Stimulated activated CD8-positive, alpha-beta memory T cell treated with anti-CD3 and anti-CD28 coated beads, Interleukin-2, amount 100 ng/mL, for 48 hours (primary cell): Measurements from ENCODE around the gene NPEPL1.

ENCODE experiments used
- DNase-seq, 2 donors: peaks; one replicate each; pipeline ENCODE4 v3.0.0-alpha.2; 2020; ENCODE audit warnings: low read depth in 2 of 2

Gene NPEPL1

GRCh38 chr20:58700121-58700821 lies 7.7 kb downstream of the NPEPL1 start:
- peak in 1 of 2 donors; percentile 13 for DNase-seq

DNA sequence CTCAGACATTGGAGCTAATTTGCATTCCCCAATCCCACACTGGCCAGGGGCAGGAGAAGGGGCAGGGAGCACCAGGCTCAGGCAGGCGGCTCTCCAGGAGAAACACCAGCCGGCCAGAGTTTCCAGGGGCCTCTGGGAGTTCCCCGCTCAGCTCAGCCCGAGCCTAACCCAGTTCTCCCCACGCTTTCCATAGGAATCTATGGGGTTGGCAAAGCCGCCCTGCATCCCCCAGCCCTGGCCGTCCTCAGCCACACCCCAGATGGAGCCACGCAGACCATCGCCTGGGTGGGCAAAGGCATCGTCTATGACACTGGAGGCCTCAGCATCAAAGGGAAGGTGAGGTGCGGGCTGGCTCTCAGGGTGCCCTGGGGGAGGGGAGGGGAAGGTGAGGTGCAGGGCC lies 8.2 kb downstream of the NPEPL1 start:
- DNase-seq, result no peak

- no peak for DNase-seq
Observed at GRCh38 chr20:58701431-58702160, 9.0 kb downstream of the NPEPL1 start.

DNA sequence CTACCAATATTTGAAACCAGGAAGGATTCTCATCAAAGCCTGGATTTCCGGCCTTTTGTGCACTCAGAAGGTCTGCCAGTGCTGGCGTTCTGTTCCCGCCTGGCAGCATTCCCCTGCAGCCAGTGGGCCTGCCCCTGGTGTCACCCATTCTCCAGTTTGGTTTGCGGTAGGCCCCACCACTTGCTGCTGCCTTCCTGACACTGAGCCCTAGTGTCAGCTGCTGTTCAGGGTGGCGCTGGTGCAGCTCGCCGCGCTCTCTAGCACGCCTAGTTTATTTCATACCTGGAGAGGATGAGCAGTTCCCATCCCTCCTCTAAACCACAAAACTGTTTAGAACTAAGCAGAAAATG lies 9.5 kb downstream of the NPEPL1 start:
- no peak for DNase-seq

- DNase-seq, result no peak
Observed at GRCh38 chr20:58702859-58703648, 10.5 kb downstream of the NPEPL1 start.

- DNase-seq, result no peak
Observed at GRCh38 chr20:58703765-58704371, 11.3 kb downstream of the NPEPL1 start.

- DNase-seq, result no peak
Observed at GRCh38 chr20:58705208-58705926, 12.8 kb downstream of the NPEPL1 start.

DNA sequence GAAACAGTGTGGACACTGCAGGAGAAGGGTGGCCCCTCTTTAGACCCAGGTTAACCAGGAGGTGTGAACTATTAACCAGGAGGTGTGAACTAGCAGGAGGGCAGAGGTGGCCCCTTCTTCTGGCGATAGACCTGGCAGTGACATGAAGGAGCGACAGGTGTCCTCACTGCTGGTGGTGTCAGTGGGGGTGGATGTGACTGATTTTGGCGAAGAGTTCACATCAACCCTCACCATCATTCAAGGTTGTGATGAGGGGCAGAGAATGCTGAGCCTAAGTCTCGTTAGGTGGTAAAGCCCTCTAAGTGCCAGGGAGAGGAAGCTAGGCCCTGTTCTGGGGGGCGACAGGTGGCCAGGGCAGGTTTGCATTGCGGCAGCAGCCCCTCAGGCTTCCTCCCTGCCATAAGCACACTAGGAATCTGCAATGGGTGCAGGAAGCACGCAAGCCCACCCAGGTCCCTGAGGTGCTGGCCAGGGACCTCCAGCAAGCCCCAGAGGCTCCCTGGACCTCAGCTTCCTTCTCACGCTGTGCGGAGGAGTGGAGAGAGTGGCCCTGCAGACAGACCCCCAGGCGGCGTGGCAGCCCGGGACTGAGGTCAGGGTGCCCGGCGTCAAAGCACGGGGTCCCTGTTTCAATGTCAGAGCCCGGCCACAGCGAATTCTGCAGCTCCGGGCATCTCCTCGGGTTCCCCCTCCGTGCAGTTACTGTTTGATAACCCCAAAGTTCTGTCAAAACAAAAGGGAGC lies 13.7 kb downstream of the NPEPL1 start:
- DNase-seq, result no peak

GRCh38 chr20:58706975-58707681 lies 14.5 kb downstream of the NPEPL1 start:
- no peak for DNase-seq

DNA sequence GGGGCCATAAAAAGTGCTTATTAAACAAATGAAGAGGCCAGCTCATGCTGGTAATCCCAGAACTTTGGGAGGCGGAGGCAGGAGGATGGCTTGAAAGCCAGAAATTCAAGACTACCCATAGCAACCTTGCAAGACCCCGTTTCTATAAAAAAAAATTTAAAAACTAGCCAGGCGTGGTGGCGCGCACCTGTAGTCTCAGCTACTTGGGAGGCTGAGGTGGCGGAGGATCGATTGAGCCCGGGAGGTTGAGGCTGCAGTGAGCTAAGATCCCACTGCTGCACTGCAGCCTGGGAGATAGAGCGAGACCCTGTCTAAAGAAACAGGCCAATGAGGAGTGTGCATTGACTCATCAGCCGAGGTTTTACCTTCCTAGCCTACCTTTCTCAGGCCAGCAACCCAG lies 15.2 kb downstream of the NPEPL1 start:
- no peak for DNase-seq

- DNase-seq, result no peak
Observed at GRCh38 chr20:58708246-58708931, 15.8 kb downstream of the NPEPL1 start.

GRCh38 chr20:58709013-58709702 lies 16.6 kb downstream of the NPEPL1 start:
- DNase-seq, result no peak

DNA sequence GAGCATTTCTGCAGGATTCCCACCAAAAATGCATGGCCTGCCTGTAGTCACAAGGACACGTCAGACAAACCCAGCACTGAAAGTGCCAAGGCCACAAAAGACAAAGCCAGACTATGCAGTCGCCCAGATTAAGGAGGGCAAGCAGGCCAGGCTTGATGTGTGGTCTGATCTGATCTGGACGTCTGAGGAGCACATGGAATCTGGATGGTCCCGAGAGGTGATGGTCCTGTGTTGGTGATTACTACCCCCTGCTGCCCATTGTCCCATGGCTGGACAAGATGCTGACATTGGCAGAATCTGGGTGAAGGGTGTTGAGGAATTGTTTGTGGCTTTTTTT lies 17.1 kb downstream of the NPEPL1 start:
- DNase-seq, result no peak

DNA sequence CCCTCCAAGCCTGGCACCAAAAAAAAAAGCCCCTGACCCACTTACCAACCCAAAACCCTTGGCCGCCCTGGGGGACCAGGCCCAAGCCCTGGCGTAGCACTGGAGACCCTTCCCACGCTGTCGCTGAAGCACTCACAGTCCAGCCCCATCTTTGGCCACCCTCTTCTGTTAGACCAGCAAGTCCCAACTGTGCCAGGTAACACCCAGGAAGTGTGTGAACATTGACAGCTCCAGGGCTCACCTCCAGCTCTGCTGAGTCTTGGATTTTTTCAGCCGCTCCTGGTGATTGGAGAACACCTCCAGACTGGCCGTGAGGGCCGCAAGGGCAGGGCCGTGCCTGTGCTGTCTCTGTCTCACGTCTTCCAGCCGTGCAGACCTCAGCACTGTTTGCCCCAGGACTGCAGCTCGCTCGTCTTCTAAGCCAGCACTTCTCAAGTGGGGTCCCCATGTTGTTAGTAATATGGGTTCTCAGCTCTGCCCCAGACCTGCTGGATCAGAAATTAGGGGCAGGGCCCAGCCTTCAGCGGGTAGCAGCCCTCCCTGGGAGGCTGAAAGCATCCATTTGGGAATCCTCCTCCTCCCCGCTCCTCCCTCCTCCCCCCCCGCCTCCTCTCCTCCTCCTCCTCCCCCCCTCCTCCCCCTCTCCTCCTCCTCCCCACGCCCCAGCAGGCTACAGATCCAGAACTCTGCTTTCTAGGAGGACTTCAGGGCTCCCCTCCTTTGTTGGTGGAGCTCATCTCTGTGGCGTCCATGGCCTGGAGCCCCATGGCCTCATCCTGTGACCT lies 18.1 kb downstream of the NPEPL1 start:
- DNase-seq, result no peak

- no peak for DNase-seq
Observed at GRCh38 chr20:58711266-58712051, 18.9 kb downstream of the NPEPL1 start.

- DNase-seq, result no peak
Observed at GRCh38 chr20:58712151-58712791, 19.7 kb downstream of the NPEPL1 start.
